Tibial artery (tissue), 4 donors: ENCODE data around the gene MORC2.
A peak's percentile ranks its signal among the peaks of the same experiment; 100 is the strongest.

Experiments
- DNase-seq, 2 donors: peaks; one replicate each; pipeline ENCODE4 v3.0.0-alpha.2; 2019
- H3K27ac ChIP-seq, 2 donors: fragments of 200-600 bp; sonication (generic) in 1 of 2; 1 replicate in 1 of 2; 2 replicates in 1 of 2; pipeline ENCODE4 v1.5.1; 2018 to 2019; ENCODE audit warnings: mild to moderate bottlenecking in 1 of 2
- H3K27me3 ChIP-seq, 2 donors: fragments of 200-600 bp; sonication (generic) in 1 of 2; one replicate each; pipeline versions ENCODE4 v1.5.1 to v1.6.0; 2016 to 2019
- H3K36me3 ChIP-seq, 3 donors: fragments of 200-600 bp; sonication (generic) in 2 of 3; one replicate each; pipeline ENCODE4 v1.5.1; 2016 to 2019; ENCODE audit warnings: mild to moderate bottlenecking in 2 of 3
- H3K4me1 ChIP-seq, 4 donors: fragments of 200-600 bp; sonication (generic) in 2 of 4; 1 replicate in 3 of 4; 2 replicates in 1 of 4; pipeline ENCODE4 v1.5.1; 2016 to 2019
- H3K4me3 ChIP-seq, 2 donors: fragments of 200-600 bp; sonication (generic) in 1 of 2; 1 replicate in 1 of 2; 2 replicates in 1 of 2; pipeline ENCODE4 v1.5.1; 2018 to 2019; ENCODE audit warnings: mild to moderate bottlenecking in 2 of 2
- H3K9me3 ChIP-seq, 3 donors: fragments of 200-600 bp; sonication (generic) in 1 of 3; one replicate each; pipeline ENCODE4 v1.5.1; 2016 to 2019
- intact Hi-C: fragments of 100-400 bp; cut with DNase I; formaldehyde crosslinking; loops from one replicate; pipeline ENCODE4 v1.15.0; 2023; ENCODE audit warnings: low total_unique reads
- TF ChIP-seq, protein P1 (sequence below), 2 experiments: fragments of 200-600 bp in 1 of 2; fragments of 450-650 bp in 1 of 2; IDR thresholded peaks; one replicate each; pipeline ENCODE4 v1.5.1; 2017 to 2019; ENCODE audit warnings: antibody characterized with exemption in 2 of 2, mild to moderate bottlenecking in 1 of 2, moderate library complexity in 1 of 2

MORC2 gene

DNA sequence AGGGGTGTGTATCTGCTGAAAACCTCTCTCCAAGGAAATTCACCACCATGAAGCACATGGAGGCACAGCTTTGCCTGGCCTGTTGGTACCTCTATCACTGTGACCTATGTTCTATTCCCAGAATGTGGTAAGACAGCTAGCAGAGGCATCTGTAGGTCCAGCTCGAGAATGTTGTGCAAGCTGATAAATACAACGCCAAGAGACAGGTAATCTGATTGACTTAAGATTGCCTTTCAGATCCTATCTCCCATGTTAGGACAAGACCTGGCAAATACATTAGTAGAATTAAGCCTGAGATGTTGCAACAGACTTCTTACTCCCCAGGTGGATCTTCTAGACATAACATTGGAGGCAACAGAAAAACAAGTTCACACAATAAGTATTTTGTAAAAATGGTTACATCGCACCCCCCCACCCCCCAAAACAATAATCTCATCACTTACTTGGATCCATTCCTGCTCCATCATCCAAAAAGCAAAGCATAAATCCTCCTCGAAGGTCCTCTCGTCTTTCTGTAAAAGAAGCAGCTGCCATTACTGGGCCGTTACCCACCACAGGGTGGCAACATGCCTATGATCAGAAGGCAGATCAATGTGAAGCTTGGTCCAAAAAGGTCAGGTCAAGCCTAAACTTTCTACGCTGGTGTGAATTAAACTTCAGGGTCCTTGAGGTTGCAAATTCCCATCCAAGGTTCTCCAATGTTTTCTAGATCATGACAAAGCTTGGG, 18.5 kb downstream of the MORC2 start:
- TF ChIP-seq, protein P1, sequence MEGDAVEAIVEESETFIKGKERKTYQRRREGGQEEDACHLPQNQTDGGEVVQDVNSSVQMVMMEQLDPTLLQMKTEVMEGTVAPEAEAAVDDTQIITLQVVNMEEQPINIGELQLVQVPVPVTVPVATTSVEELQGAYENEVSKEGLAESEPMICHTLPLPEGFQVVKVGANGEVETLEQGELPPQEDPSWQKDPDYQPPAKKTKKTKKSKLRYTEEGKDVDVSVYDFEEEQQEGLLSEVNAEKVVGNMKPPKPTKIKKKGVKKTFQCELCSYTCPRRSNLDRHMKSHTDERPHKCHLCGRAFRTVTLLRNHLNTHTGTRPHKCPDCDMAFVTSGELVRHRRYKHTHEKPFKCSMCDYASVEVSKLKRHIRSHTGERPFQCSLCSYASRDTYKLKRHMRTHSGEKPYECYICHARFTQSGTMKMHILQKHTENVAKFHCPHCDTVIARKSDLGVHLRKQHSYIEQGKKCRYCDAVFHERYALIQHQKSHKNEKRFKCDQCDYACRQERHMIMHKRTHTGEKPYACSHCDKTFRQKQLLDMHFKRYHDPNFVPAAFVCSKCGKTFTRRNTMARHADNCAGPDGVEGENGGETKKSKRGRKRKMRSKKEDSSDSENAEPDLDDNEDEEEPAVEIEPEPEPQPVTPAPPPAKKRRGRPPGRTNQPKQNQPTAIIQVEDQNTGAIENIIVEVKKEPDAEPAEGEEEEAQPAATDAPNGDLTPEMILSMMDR (IDR thresholded peaks at IDR 0.05) = no peak
- Histone ChIP-seq H3K4me3 (no peak overlapping the region), H3K36me3 (peaks cover 12 to 62% (median 27%) of the 10 kb centered on the region in 3 donors), H3K27me3 (no peaks in the 10 kb centered on the region), H3K27ac (peak overlapping the region; percentile 80 to 83), H3K4me1 (peaks cover 0 to 85% (median 53%) of the 10 kb centered on the region in 4 donors), H3K9me3 (no peaks in the 10 kb centered on the region)
- intact Hi-C loops = loop anchor here (10.0 kb wide), 1 partner anchor 205 kb away; no protein-coding TSS in a partner anchor
- no peak for DNase-seq

DNA sequence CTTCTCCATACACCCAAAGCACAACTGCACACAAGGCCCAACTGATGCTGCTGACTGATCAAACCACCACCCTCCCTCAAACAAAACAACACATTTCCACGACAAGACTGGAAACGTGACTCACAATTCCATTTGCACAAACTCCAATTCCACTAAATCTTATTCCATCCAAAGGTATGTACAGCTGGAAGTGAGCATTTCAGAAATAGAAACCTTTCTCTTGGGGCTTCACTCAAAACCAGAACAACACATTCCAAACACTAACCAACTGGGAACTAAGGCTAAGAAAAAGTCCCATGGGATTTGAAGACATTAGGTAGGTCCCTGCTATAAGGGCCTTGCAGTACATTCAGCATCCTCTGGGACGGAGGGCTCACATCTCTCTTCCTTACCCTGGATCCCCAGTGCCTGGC, 19.6 kb downstream of the MORC2 start:
- TF ChIP-seq, protein P1 (IDR thresholded peaks at IDR 0.05) = peak in 1 of 2 experiments; percentile 25
- peaks cover 0 to 96% (median 63%) of the 10 kb centered on the region in 4 donors for H3K4me1 ChIP-seq
- no peak overlapping the region for H3K4me3 ChIP-seq
- H3K36me3 ChIP-seq = peaks cover 13 to 62% (median 27%) of the 10 kb centered on the region in 3 donors
- intact Hi-C loops = loop anchor here (10.0 kb wide), 1 partner anchor 206 kb away; no protein-coding TSS in a partner anchor
- peak overlapping the region; percentile 80 to 83 for H3K27ac ChIP-seq
- DNase-seq = no peak
- H3K27me3 ChIP-seq = no peaks in the 10 kb centered on the region
- no peaks in the 10 kb centered on the region for H3K9me3 ChIP-seq

DNA sequence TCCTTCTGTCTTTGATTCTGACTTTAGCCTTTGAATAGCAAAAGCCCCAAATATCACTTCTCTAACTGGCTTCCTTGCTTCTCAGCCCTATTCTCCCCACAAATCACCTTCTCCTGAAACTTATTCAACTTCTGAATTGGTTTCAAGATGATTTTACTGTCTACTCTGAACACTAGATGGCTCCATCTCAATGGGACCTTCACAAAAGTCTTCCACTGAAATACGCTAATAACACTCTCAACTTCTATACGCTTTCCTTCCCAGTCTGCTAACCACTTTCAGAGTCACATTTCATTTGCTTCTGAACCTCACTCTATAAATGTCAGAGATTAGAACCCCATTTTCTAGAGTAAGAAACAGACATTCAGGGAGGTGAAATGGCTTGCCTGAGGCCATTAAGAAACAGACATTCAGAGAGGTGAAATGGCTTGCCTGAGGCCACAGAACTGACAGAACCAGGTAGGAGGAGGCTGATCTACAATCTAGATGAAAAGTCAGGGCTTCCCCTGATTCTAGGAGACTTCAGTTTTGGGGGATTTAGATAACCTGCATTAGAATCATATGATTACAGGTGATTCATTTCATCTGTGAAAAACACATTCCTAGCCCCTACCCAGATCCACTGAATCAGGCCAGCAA, 20.6 kb downstream of the MORC2 start:
- no peak overlapping the region for H3K4me3 ChIP-seq
- H3K4me1 ChIP-seq = peaks cover 0 to 100% (median 71%) of the 10 kb centered on the region in 4 donors

DNA sequence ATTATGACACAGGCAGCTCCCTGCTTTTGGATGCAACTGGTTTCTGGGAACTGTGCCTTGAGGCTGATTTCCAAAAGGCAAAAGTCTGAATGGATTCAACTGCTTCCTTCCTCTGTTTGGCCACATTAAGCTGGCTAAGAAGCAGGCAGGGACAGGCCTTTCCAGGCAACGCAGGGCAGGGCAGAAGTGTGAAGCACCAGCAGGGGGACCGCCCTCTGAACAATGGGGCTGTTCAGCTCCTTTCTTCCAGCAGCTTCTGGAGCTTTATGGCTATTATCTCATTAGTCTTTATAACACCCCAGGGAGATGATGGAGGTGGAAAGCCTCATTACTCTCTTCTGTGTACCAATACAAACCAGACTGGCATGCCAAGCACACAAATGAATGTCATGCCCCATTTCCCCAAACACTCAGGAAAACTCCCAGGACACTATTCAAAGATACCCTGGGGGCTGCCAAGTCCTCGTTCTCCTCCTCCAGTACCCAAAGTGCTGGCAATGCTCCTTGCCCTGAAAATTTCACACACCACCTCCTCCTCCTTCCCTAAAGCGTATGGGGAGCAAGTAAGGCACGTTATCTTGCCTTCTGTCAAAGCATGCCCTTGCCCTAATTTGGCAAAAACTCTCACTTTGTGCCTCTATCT, 21.3 kb downstream of the MORC2 start:
- Histone ChIP-seq H3K36me3 (peaks cover 10 to 63% (median 38%) of the 10 kb centered on the region in 3 donors), H3K4me1 (peaks cover 0 to 98% (median 71%) of the 10 kb centered on the region in 4 donors), H3K9me3 (no peaks in the 10 kb centered on the region), H3K4me3 (no peak overlapping the region), H3K27ac (peak overlapping the region; percentile 80 to 83), H3K27me3 (no peaks in the 10 kb centered on the region)
- TF ChIP-seq, protein P1 (IDR thresholded peaks at IDR 0.05) = peak; percentile 18 to 35
- intact Hi-C loops = loop anchor here (1.0 to 10.0 kb wide), 2 partner anchors 138 to 208 kb away; no protein-coding TSS in a partner anchor
- DNase-seq = peak; percentile 49 to 78

More for the DNA sequence above, 20.6 kb downstream of the MORC2 start:
- no peaks in the 10 kb centered on the region for H3K9me3 ChIP-seq
- TF ChIP-seq, protein P1 (IDR thresholded peaks at IDR 0.05) = peak; percentile 59 to 71
- no peaks in the 10 kb centered on the region for H3K27me3 ChIP-seq
- intact Hi-C loops = loop anchor here (1.0 to 10.0 kb wide), 2 partner anchors 137 to 207 kb away; no protein-coding TSS in a partner anchor
- peak overlapping the region; percentile 80 to 83 for H3K27ac ChIP-seq
- H3K36me3 ChIP-seq = peaks cover 6 to 60% (median 33%) of the 10 kb centered on the region in 3 donors
- no peak for DNase-seq

DNA sequence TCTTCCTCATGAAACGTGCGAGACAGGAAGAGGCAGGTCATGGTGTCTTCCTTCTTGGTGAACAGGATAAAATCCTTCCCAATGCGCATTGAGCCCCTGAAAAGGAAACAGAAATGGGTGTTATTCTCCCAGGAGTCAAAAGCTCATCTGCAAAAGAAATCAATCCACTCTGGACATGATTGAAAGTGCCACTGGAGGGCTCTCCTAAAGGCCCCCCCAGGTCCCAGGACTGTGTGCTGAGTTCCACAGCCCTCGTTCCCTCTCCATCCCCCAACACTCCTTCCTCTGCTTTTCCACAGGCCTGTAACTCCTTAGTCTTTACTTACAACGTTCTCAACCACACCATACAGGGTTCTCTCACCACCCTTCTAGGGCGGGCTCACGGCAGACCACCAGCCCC, 22.2 kb downstream of the MORC2 start:
- Histone ChIP-seq H3K27me3 (no peaks in the 10 kb centered on the region), H3K4me1 (peaks cover 0 to 88% (median 69%) of the 10 kb centered on the region in 4 donors), H3K27ac (peak overlapping the region; percentile 80 to 83), H3K36me3 (peaks cover 19 to 73% (median 48%) of the 10 kb centered on the region in 3 donors), H3K4me3 (no peak overlapping the region), H3K9me3 (no peaks in the 10 kb centered on the region)
- TF ChIP-seq, protein P1 (IDR thresholded peaks at IDR 0.05) = no peak
- DNase-seq = no peak
- intact Hi-C loops = loop anchor here (10.0 kb wide), 1 partner anchor 208 kb away; no protein-coding TSS in a partner anchor
